ENCODE measurements around the gene VKORC1L1.

DNA sequence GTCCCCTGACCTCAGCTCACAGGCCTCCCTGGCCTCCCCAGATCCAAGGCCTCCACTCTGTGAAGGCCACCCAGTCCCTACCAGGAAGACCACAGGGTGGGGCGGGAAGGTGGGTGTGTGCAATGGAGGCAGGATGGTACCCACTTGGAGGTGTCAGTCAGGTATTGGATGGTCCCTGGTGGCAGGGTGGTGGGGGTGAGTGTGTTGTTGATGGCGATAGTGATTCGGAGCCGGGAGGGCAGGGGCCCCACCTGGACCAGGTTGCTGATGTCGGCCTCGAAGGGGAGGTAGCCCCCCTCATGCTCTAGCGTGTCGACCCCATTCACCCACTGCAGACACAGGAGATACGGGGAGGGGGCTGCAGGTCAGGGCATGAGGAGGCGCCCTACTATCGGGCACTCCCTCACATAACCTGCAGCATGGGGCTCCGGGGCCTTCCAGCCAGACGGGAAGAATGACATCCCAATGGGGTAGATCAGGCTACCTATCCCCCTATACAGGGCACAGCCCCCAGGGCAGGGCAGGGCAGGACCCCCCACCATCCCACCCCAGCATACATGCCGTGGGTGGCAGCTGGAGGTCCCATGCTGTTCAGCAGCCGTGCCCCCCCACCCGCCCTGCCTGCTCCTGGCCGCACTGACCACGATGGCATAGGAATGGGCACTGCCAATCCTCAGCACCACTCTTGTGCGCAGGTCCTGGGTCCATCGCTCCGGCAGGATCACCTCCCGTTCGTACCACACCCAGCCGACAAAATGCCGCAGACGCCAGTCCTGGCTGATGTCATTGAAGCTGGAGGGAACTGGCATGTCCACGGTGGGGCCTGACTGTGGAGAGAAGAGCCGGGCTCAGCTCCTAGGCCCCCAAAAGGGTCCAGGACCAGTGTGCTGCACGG lies 107.0 kb downstream of the VKORC1L1 start:
- TF ChIP-seq EZH2 (IDR thresholded peaks at IDR 0.05), result no peak
- TF ChIP-seq, protein P1, sequence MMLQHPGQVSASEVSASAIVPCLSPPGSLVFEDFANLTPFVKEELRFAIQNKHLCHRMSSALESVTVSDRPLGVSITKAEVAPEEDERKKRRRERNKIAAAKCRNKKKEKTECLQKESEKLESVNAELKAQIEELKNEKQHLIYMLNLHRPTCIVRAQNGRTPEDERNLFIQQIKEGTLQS (IDR thresholded peaks at IDR 0.05), result no peak
- TF ChIP-seq YY1 (IDR thresholded peaks at IDR 0.05; ENCODE audit: extremely low read depth, insufficient replicate concordance, low read depth, low read length), result no peak
- no peak for TF ChIP-seq CEBPB (IDR thresholded peaks at IDR 0.05; ENCODE audit: low read depth)
- no peak for TF ChIP-seq POLR2A (IDR thresholded peaks at IDR 0.05; ENCODE audit: borderline replicate concordance, extremely low read depth, insufficient read depth, insufficient read length)
- TF ChIP-seq, protein P2, sequence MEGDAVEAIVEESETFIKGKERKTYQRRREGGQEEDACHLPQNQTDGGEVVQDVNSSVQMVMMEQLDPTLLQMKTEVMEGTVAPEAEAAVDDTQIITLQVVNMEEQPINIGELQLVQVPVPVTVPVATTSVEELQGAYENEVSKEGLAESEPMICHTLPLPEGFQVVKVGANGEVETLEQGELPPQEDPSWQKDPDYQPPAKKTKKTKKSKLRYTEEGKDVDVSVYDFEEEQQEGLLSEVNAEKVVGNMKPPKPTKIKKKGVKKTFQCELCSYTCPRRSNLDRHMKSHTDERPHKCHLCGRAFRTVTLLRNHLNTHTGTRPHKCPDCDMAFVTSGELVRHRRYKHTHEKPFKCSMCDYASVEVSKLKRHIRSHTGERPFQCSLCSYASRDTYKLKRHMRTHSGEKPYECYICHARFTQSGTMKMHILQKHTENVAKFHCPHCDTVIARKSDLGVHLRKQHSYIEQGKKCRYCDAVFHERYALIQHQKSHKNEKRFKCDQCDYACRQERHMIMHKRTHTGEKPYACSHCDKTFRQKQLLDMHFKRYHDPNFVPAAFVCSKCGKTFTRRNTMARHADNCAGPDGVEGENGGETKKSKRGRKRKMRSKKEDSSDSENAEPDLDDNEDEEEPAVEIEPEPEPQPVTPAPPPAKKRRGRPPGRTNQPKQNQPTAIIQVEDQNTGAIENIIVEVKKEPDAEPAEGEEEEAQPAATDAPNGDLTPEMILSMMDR (IDR thresholded peaks at IDR 0.05 in 2 of 3, conservative IDR thresholded peaks at IDR 0.05 in 1 of 3; ENCODE audit: borderline replicate concordance in 1 of 3, insufficient read depth in 1 of 3, low read depth in 2 of 3, low read length in 2 of 3), result no peak
- no peak for TF ChIP-seq SRF (IDR thresholded peaks at IDR 0.05; ENCODE audit: low read depth)
- TF ChIP-seq POLR2AphosphoS5 (IDR thresholded peaks at IDR 0.05; ENCODE audit: low read depth, low read length), result no peak
- no peak for TF ChIP-seq SP1 (IDR thresholded peaks at IDR 0.05; ENCODE audit: low read depth)
- TF ChIP-seq, protein P3, sequence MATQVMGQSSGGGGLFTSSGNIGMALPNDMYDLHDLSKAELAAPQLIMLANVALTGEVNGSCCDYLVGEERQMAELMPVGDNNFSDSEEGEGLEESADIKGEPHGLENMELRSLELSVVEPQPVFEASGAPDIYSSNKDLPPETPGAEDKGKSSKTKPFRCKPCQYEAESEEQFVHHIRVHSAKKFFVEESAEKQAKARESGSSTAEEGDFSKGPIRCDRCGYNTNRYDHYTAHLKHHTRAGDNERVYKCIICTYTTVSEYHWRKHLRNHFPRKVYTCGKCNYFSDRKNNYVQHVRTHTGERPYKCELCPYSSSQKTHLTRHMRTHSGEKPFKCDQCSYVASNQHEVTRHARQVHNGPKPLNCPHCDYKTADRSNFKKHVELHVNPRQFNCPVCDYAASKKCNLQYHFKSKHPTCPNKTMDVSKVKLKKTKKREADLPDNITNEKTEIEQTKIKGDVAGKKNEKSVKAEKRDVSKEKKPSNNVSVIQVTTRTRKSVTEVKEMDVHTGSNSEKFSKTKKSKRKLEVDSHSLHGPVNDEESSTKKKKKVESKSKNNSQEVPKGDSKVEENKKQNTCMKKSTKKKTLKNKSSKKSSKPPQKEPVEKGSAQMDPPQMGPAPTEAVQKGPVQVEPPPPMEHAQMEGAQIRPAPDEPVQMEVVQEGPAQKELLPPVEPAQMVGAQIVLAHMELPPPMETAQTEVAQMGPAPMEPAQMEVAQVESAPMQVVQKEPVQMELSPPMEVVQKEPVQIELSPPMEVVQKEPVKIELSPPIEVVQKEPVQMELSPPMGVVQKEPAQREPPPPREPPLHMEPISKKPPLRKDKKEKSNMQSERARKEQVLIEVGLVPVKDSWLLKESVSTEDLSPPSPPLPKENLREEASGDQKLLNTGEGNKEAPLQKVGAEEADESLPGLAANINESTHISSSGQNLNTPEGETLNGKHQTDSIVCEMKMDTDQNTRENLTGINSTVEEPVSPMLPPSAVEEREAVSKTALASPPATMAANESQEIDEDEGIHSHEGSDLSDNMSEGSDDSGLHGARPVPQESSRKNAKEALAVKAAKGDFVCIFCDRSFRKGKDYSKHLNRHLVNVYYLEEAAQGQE (IDR thresholded peaks at IDR 0.05; ENCODE audit: low read depth), result no peak
- no peak for TF ChIP-seq TCF7L2 (IDR thresholded peaks at IDR 0.05; ENCODE audit: borderline replicate concordance, extremely low read depth, insufficient read depth, insufficient read length)
- TF ChIP-seq, protein P4, sequence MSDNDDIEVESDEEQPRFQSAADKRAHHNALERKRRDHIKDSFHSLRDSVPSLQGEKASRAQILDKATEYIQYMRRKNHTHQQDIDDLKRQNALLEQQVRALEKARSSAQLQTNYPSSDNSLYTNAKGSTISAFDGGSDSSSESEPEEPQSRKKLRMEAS (IDR thresholded peaks at IDR 0.05), result no peak

Measured in HCT116 (cell line).